ENCODE results near the gene LRIG2.

DNA sequence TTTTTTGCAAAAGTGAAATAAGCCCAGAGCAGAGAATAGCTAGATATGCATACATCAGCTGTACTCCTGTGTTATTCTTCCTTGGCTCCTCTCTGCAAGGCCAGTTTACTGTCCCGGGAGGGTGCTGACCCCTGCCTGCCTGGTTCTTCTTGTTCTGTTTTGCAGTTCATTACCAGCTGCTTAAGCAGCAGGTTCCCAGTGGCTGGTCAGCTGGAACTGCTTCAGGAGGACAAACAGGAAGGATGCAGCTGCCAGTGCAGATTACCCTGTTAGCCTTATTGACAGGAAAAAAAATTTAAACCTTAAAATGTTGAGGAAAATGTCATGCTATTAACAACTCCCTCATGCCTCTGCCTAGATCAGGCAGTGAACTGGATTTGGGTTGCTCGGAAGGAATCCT is 16.0 kb upstream of the LRIG2 start:
- TF ChIP-seq, protein P1, sequence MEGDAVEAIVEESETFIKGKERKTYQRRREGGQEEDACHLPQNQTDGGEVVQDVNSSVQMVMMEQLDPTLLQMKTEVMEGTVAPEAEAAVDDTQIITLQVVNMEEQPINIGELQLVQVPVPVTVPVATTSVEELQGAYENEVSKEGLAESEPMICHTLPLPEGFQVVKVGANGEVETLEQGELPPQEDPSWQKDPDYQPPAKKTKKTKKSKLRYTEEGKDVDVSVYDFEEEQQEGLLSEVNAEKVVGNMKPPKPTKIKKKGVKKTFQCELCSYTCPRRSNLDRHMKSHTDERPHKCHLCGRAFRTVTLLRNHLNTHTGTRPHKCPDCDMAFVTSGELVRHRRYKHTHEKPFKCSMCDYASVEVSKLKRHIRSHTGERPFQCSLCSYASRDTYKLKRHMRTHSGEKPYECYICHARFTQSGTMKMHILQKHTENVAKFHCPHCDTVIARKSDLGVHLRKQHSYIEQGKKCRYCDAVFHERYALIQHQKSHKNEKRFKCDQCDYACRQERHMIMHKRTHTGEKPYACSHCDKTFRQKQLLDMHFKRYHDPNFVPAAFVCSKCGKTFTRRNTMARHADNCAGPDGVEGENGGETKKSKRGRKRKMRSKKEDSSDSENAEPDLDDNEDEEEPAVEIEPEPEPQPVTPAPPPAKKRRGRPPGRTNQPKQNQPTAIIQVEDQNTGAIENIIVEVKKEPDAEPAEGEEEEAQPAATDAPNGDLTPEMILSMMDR (IDR thresholded peaks at IDR 0.05): no peak
- TF ChIP-seq EZH2 (IDR thresholded peaks at IDR 0.05; ENCODE audit: borderline replicate concordance, insufficient read depth, low read depth, low read length, poor library complexity, severe bottlenecking): no peak

All from B cell (primary cell).